H1 (cell line): Measurements from ENCODE around the gene CENPB. TPM values are rescaled to one million over a fixed set of nuclear protein-coding genes. Genes with fewer than 3 reads are reported as not detected.

Experiments
- KDM5A ChIP-seq: fragments of 200-600 bp; IDR thresholded peaks from 2 replicates; pipeline ENCODE4 v1.7.1; 2012; ENCODE audit warnings: mild to moderate bottlenecking, low read length, inconsistent platforms, mixed read lengths
- MAFK ChIP-seq: IDR thresholded peaks from 2 replicates; pipeline ENCODE4 v1.6.1; 2012; ENCODE audit warnings: low read depth, mild to moderate bottlenecking, improper control_type of control experiment, low read length
- POU5F1 ChIP-seq: IDR thresholded peaks from 2 replicates; pipeline ENCODE4 v1.6.1; 2011; ENCODE audit warnings: low read depth, mild to moderate bottlenecking, low read length, moderate library complexity
- TAF1 ChIP-seq: IDR thresholded peaks from 2 replicates; pipeline ENCODE4 v1.6.1; 2011; ENCODE audit warnings: mild to moderate bottlenecking, low read depth, low read length
- TBP ChIP-seq: IDR thresholded peaks from 2 replicates; pipeline ENCODE4 v1.6.1; 2011; ENCODE audit warnings: low read depth, low read length, improper control_type of control experiment
- polyA plus RNA-seq, 7 experiments: library from polyadenylated mRNA; depleted of rRNA in 3 of 7; stranded (reverse) in 5 of 7; unstranded in 2 of 7; fragments of >200 nt in 5 of 7; fragments of 200-250 nt in 2 of 7; gene quantifications; 1 replicate in 5 of 7; 2 replicates in 1 of 7; 4 replicates in 1 of 7; pipeline versions ENCODE4 v1.2.1 to v1.2.3, GENCODE V29; 2011 to 2013; ENCODE audit warnings: missing spikeins in 2 of 7, mixed read lengths in 2 of 7
- total RNA-seq: library from RNA; stranded (reverse); fragmentation: NEBNext Ultra II Directional; extraction: Animal tissue kit (Norgen Biotek cat#: 25700); gene quantifications from 2 replicates; pipeline ENCODE4 v1.2.1, GENCODE V29; 2021
- TF ChIP-seq, protein P1 (sequence below): fragments of 300-600 bp; sonication (generic); IDR thresholded peaks from 2 replicates; pipeline ENCODE4 v1.7.1; 2012; ENCODE audit warnings: low read length, moderate library complexity, mild to moderate bottlenecking, inconsistent platforms; ENCODE audit not compliant: insufficient replicate concordance
- TF ChIP-seq, protein P2 (sequence below), 3 experiments: IDR thresholded peaks; 1 replicate in 2 of 3; 2 replicates in 1 of 3; pipeline versions ENCODE4 v1.5.1 to v1.6.1; 2011; ENCODE audit warnings: low read length in 3 of 3, mild to moderate bottlenecking in 3 of 3, inconsistent platforms in 2 of 3, low read depth in 1 of 3, moderate library complexity in 1 of 3; ENCODE audit not compliant: insufficient read depth in 1 of 3; ENCODE audit errors: control extremely low read depth in 1 of 3

Gene CENPB
- total and polyA plus RNA-seq, 2 of the 8 experiments (the other 6 are each of a cell fraction or from before 2014, with no cell fraction given) = 17.7 to 51.6 TPM

DNA sequence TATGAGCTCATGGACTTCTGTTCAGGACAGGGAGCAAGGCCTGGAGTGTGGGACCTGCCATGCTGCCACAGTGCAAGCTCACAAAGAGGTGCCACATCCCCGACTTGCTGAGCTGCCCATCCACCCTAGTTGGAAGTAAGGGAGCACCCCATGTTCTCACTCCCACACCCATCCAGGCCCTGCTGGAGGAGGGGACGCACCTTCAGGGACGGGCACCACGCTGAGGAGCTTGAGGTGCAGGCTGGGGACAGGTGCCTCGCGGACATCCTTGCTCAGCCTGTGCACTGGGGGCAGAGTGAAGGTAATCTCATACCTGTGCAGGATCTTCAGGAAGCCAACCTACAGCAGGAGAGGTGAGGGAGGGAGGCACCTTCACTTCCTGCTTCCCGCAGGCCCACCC, 31.3 kb downstream of the CENPB start (continued):
- TF ChIP-seq, protein P1, sequence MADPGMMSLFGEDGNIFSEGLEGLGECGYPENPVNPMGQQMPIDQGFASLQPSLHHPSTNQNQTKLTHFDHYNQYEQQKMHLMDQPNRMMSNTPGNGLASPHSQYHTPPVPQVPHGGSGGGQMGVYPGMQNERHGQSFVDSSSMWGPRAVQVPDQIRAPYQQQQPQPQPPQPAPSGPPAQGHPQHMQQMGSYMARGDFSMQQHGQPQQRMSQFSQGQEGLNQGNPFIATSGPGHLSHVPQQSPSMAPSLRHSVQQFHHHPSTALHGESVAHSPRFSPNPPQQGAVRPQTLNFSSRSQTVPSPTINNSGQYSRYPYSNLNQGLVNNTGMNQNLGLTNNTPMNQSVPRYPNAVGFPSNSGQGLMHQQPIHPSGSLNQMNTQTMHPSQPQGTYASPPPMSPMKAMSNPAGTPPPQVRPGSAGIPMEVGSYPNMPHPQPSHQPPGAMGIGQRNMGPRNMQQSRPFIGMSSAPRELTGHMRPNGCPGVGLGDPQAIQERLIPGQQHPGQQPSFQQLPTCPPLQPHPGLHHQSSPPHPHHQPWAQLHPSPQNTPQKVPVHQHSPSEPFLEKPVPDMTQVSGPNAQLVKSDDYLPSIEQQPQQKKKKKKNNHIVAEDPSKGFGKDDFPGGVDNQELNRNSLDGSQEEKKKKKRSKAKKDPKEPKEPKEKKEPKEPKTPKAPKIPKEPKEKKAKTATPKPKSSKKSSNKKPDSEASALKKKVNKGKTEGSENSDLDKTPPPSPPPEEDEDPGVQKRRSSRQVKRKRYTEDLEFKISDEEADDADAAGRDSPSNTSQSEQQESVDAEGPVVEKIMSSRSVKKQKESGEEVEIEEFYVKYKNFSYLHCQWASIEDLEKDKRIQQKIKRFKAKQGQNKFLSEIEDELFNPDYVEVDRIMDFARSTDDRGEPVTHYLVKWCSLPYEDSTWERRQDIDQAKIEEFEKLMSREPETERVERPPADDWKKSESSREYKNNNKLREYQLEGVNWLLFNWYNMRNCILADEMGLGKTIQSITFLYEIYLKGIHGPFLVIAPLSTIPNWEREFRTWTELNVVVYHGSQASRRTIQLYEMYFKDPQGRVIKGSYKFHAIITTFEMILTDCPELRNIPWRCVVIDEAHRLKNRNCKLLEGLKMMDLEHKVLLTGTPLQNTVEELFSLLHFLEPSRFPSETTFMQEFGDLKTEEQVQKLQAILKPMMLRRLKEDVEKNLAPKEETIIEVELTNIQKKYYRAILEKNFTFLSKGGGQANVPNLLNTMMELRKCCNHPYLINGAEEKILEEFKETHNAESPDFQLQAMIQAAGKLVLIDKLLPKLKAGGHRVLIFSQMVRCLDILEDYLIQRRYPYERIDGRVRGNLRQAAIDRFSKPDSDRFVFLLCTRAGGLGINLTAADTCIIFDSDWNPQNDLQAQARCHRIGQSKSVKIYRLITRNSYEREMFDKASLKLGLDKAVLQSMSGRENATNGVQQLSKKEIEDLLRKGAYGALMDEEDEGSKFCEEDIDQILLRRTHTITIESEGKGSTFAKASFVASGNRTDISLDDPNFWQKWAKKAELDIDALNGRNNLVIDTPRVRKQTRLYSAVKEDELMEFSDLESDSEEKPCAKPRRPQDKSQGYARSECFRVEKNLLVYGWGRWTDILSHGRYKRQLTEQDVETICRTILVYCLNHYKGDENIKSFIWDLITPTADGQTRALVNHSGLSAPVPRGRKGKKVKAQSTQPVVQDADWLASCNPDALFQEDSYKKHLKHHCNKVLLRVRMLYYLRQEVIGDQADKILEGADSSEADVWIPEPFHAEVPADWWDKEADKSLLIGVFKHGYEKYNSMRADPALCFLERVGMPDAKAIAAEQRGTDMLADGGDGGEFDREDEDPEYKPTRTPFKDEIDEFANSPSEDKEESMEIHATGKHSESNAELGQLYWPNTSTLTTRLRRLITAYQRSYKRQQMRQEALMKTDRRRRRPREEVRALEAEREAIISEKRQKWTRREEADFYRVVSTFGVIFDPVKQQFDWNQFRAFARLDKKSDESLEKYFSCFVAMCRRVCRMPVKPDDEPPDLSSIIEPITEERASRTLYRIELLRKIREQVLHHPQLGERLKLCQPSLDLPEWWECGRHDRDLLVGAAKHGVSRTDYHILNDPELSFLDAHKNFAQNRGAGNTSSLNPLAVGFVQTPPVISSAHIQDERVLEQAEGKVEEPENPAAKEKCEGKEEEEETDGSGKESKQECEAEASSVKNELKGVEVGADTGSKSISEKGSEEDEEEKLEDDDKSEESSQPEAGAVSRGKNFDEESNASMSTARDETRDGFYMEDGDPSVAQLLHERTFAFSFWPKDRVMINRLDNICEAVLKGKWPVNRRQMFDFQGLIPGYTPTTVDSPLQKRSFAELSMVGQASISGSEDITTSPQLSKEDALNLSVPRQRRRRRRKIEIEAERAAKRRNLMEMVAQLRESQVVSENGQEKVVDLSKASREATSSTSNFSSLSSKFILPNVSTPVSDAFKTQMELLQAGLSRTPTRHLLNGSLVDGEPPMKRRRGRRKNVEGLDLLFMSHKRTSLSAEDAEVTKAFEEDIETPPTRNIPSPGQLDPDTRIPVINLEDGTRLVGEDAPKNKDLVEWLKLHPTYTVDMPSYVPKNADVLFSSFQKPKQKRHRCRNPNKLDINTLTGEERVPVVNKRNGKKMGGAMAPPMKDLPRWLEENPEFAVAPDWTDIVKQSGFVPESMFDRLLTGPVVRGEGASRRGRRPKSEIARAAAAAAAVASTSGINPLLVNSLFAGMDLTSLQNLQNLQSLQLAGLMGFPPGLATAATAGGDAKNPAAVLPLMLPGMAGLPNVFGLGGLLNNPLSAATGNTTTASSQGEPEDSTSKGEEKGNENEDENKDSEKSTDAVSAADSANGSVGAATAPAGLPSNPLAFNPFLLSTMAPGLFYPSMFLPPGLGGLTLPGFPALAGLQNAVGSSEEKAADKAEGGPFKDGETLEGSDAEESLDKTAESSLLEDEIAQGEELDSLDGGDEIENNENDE = no peak
- TF ChIP-seq TAF1 (no peak), MAFK (no peak), TBP (no peak), POU5F1 (no peak), KDM5A (no peak)
- TF ChIP-seq, protein P2, sequence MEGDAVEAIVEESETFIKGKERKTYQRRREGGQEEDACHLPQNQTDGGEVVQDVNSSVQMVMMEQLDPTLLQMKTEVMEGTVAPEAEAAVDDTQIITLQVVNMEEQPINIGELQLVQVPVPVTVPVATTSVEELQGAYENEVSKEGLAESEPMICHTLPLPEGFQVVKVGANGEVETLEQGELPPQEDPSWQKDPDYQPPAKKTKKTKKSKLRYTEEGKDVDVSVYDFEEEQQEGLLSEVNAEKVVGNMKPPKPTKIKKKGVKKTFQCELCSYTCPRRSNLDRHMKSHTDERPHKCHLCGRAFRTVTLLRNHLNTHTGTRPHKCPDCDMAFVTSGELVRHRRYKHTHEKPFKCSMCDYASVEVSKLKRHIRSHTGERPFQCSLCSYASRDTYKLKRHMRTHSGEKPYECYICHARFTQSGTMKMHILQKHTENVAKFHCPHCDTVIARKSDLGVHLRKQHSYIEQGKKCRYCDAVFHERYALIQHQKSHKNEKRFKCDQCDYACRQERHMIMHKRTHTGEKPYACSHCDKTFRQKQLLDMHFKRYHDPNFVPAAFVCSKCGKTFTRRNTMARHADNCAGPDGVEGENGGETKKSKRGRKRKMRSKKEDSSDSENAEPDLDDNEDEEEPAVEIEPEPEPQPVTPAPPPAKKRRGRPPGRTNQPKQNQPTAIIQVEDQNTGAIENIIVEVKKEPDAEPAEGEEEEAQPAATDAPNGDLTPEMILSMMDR (IDR thresholded peaks at IDR 0.05; ENCODE audit: control extremely low read depth in 1 of 3, insufficient read depth in 1 of 3, low read depth in 1 of 3, low read length in 3 of 3) = no peak
- TF ChIP-seq, all 59 proteins: peak for 0
